Measurements from ENCODE around the gene CYB5R3.
"Not testable (repeated sequence)": the region's sequence is repeated elsewhere in the genome, so short reads cannot be mapped to it uniquely, and the experiment has no call there.

GRCh38 chr22:42567950-42568349 lies 81.2 kb downstream of the CYB5R3 start:
- TF ChIP-seq CTCF, POLR2A (IDR thresholded peaks at IDR 0.05): not testable (repeated sequence)

All from prostate gland (tissue), 2 donors.